Endothelial cell of umbilical vein (primary cell): ENCODE data around the gene SRM. TPM values are rescaled to one million over a fixed set of nuclear protein-coding genes. Genes with fewer than 3 reads are reported as not detected.

Source experiments
- BruUV-seq: library from RNA; stranded (reverse); fragments of 400-500 nt; replicated peaks from 2 replicates; lab custom pipeline; 2021; lab: Mats Ljungman, UMichigan
- CTCF ChIA-PET: fragments of 300-600, 350-600 bp; sonication (Branson Sonifier 250); formaldehyde crosslinking; loops from one replicate; lab custom pipeline; 2021; ENCODE audit warnings: antibody characterized with exemption, inconsistent platforms; lab: Charles Lee
- POLR2A ChIA-PET: fragments of 300-600, 350-600 bp; sonication (Branson Sonifier 250); formaldehyde crosslinking; loops from one replicate; lab custom pipeline; 2021; ENCODE audit warnings: antibody characterized with exemption, inconsistent platforms; lab: Charles Lee
- DNase-seq: peaks from one replicate; pipeline ENCODE4 v3.0.0-alpha.2; 2011; ENCODE audit warnings: low read depth, low spot score
- FAIRE-seq: peaks from 2 replicates; lab custom pipeline; 2011; peaks lifted over from hg19 to GRCh38; lab: Jason Lieb, UNC
- H2AFZ ChIP-seq: 2 replicates; pipeline ENCODE4 v1.6.0; 2012; ENCODE audit warnings: low read depth, low read length, control low read depth, inconsistent platforms
- H3K27ac ChIP-seq: 2 replicates; pipeline ENCODE4 v1.5.1; 2011; ENCODE audit warnings: low read depth, mild to moderate bottlenecking, control low read depth, low read length, moderate library complexity; ENCODE audit not compliant: insufficient read depth
- H3K27me3 ChIP-seq, 2 experiments: 2 replicates each; pipeline versions ENCODE4 v1.6.0 to v1.6.1; 2011; ENCODE audit warnings: low read length in 2 of 2, mixed read lengths in 1 of 2; ENCODE audit not compliant: control insufficient read depth in 2 of 2, insufficient read depth in 2 of 2
- H3K36me3 ChIP-seq, 2 experiments: 2 replicates in 1 of 2; 3 replicates in 1 of 2; pipeline ENCODE4 v1.5.1; 2011; ENCODE audit warnings: low read length in 2 of 2, mild to moderate bottlenecking in 1 of 2, moderate library complexity in 1 of 2; ENCODE audit not compliant: control insufficient read depth in 2 of 2, insufficient read depth in 2 of 2; ENCODE audit errors: extremely low read depth in 1 of 2
- H3K4me1 ChIP-seq: 3 replicates; pipeline ENCODE4 v1.5.1; 2011; ENCODE audit warnings: mild to moderate bottlenecking, low read length; ENCODE audit not compliant: control insufficient read depth, insufficient read depth; ENCODE audit errors: extremely low read depth
- H3K4me2 ChIP-seq: 2 replicates; pipeline ENCODE4 v1.6.1; 2011; ENCODE audit warnings: low read length, control low read depth, mixed read lengths; ENCODE audit not compliant: insufficient read depth
- H3K4me3 ChIP-seq, 3 experiments: fragments of 200-600 bp in 1 of 3; sonication (generic), shearing (Covaris generic) in 1 of 3; replicated peaks in 1 of 3; 2 replicates each; pipeline ENCODE4 v1.5.1; 2011 to 2016; ENCODE audit warnings: control low read depth in 3 of 3, low read length in 3 of 3, mild to moderate bottlenecking in 2 of 3, inconsistent platforms in 1 of 3, low read depth in 1 of 3, moderate library complexity in 1 of 3; ENCODE audit not compliant: insufficient read depth in 1 of 3
- H3K79me2 ChIP-seq: 2 replicates; pipeline ENCODE4 v1.6.0; 2012; ENCODE audit warnings: low read length, inconsistent platforms; ENCODE audit not compliant: control insufficient read depth, insufficient read depth
- H3K9ac ChIP-seq: replicated peaks from 2 replicates; pipeline ENCODE3; 2011; ENCODE audit warnings: low read length, control low read depth; ENCODE audit not compliant: insufficient read depth; ENCODE audit errors: extremely low read depth
- H3K9me1 ChIP-seq: replicated peaks from 3 replicates; pipeline ENCODE4 v1.6.0; 2011; ENCODE audit warnings: mild to moderate bottlenecking, low read length; ENCODE audit not compliant: control insufficient read depth, insufficient read depth; ENCODE audit errors: extremely low read depth
- H3K9me3 ChIP-seq: replicated peaks from 2 replicates; pipeline ENCODE4 v1.5.1; 2012; ENCODE audit warnings: low read length, inconsistent platforms; ENCODE audit not compliant: control insufficient read depth, insufficient read depth
- H4K20me1 ChIP-seq: replicated peaks from 2 replicates; pipeline ENCODE3; 2011; ENCODE audit warnings: mild to moderate bottlenecking, low read length; ENCODE audit not compliant: control insufficient read depth, insufficient read depth; ENCODE audit errors: extremely low read depth
- EZH2 ChIP-seq: IDR thresholded peaks from 2 replicates; pipeline ENCODE4 v1.6.1; 2012; ENCODE audit warnings: borderline replicate concordance, low read depth, mild to moderate bottlenecking, moderate library complexity, low read length, inconsistent platforms; ENCODE audit not compliant: severe bottlenecking
- FOS ChIP-seq: IDR thresholded peaks from 2 replicates; pipeline ENCODE4 v1.6.1; 2011; ENCODE audit warnings: mild to moderate bottlenecking, low read length, moderate library complexity, borderline replicate concordance; ENCODE audit not compliant: insufficient read depth
- JUN ChIP-seq: IDR thresholded peaks from 2 replicates; pipeline ENCODE4 v1.6.1; 2011; ENCODE audit warnings: borderline replicate concordance, low read depth; ENCODE audit not compliant: insufficient read length, insufficient read depth
- POLR2A ChIP-seq: IDR thresholded peaks from 2 replicates; pipeline ENCODE4 v1.6.1; 2012; ENCODE audit warnings: low read depth, mild to moderate bottlenecking, control low read depth, low read length
- dilution Hi-C: fragments of 300-500 bp; cut with MboI; formaldehyde crosslinking; loops from one replicate; pipeline ENCODE4 v1.15.0; 2019; ENCODE audit warnings: low sequenced_read_pairs; ENCODE audit not compliant: extremely low pct_ligation_motif_present
- intact Hi-C: fragments of 100-400 bp; cut with micrococcal nuclease; formaldehyde crosslinking; loops from one replicate; pipeline ENCODE4 v1.10.0; 2022
- polyA plus RNA-seq, 4 experiments: library from polyadenylated mRNA; depleted of rRNA in 3 of 4; stranded (reverse) in 3 of 4; unstranded in 1 of 4; fragments of >200 nt; gene quantifications; 2 replicates each; pipeline versions ENCODE4 v1.2.1 to v1.2.3, GENCODE V29; 2011 to 2012; ENCODE audit warnings: missing spikeins in 1 of 4
- total RNA-seq: library from RNA; stranded (reverse); gene quantifications from 2 replicates; pipeline ENCODE4 v1.2.3, GENCODE V29; 2021

Gene SRM
- total and polyA plus RNA-seq, 2 donors (not counting 3 experiments of a cell fraction or from before 2014, with no cell fraction given): 81.3 to 172 TPM

GRCh38 chr1:11027316-11027715 lies 32.5 kb downstream of the SRM start:
- H3K27ac ChIP-seq: no peak overlapping the region
- H3K4me2 ChIP-seq: no peak overlapping the region
- H3K9ac ChIP-seq: no peak overlapping the region
- no TSS peak for BruUV-seq
- FAIRE-seq (no peak), DNase-seq (no peak)
- peaks cover 18 to 26% of the 10 kb centered on the region in 2 experiments for H3K36me3 ChIP-seq
- ChIA-PET CTCF (interaction anchor here (1.1 kb wide), 1 partner anchor 10 kb away, joined by 6 read pairs; no protein-coding TSS in a partner anchor), POLR2A (no interaction called here)
- TF ChIP-seq FOS (no peak), JUN (no peak), EZH2 (no peak)
- H3K9me1 ChIP-seq: no peaks in the 10 kb centered on the region
- H3K79me2 ChIP-seq: peaks cover 4% of the 10 kb centered on the region
- no peak overlapping the region for H2AFZ ChIP-seq
- intact Hi-C loops: no loop called here
- no peaks in the 10 kb centered on the region for H3K9me3 ChIP-seq
- no peaks in the 10 kb centered on the region for H3K4me1 ChIP-seq
- no peaks in the 10 kb centered on the region for H3K27me3 ChIP-seq
- dilution Hi-C loops: no loop called here
- no peaks in the 10 kb centered on the region for H4K20me1 ChIP-seq
- no peak overlapping the region for H3K4me3 ChIP-seq

GRCh38 chr1:11026903-11027302 lies 32.9 kb downstream of the SRM start:
- Histone ChIP-seq H3K79me2 (peaks cover 4% of the 10 kb centered on the region), H3K9me1 (no peaks in the 10 kb centered on the region), H3K36me3 (peaks cover 22 to 30% of the 10 kb centered on the region in 2 experiments), H2AFZ (no peak overlapping the region), H3K4me3 (no peak overlapping the region), H4K20me1 (no peaks in the 10 kb centered on the region), H3K4me1 (no peaks in the 10 kb centered on the region), H3K27me3 (no peaks in the 10 kb centered on the region), H3K9me3 (no peaks in the 10 kb centered on the region), H3K9ac (no peak overlapping the region), H3K27ac (no peak overlapping the region), H3K4me2 (no peak overlapping the region)
- ChIA-PET CTCF (interaction anchor here (1.1 kb wide), 1 partner anchor 11 kb away, joined by 6 read pairs; no protein-coding TSS in a partner anchor), POLR2A (no interaction called here)
- no peak for FAIRE-seq
- intact Hi-C loops: no loop called here
- no peak for TF ChIP-seq POLR2A
- dilution Hi-C loops: no loop called here
- no peak for DNase-seq
- BruUV-seq: no TSS peak
